Measurements from ENCODE around the gene TMEM233. TPM values are rescaled to one million over a fixed set of nuclear protein-coding genes. Genes with fewer than 3 reads are reported as not detected.

Gene TMEM233
- polyA plus RNA-seq, 1 of the 3 experiments (the other 2 are of a cell fraction), result 2.6 TPM

GRCh38 chr12:119589097-119589496 is 4.5 kb upstream of the TMEM233 start:
- Histone ChIP-seq H4K20me1 (ENCODE audit: insufficient read depth) (no peaks in the 10 kb centered on the region), H3K9me2 (no peaks in the 10 kb centered on the region), H3K4me1 (ENCODE audit: control insufficient read depth in 1 of 2, insufficient read depth in 2 of 2, low read depth in 1 of 2, low read length in 1 of 2) (peaks cover 5 to 25% of the 10 kb centered on the region in 2 experiments; a peak in 2 of 4 replicates), H3F3A (replicated peaks; ENCODE audit: insufficient read depth) (peaks cover 14% of the 10 kb centered on the region), H3K36me3 (replicated peaks in 1 of 2; ENCODE audit: control insufficient read depth in 1 of 2, insufficient read depth in 2 of 2, low read length in 1 of 2) (no peaks in the 10 kb centered on the region), H3K27me3 (ENCODE audit: insufficient read depth) (no peaks in the 10 kb centered on the region), H3K27ac (ENCODE audit: low read depth in 2 of 2, low read length in 1 of 2) (no peak overlapping the region), H2AFZ (ENCODE audit: low read depth) (no peak overlapping the region), H3K9ac (no peak overlapping the region), H3K4me3 (ENCODE audit: low read depth in 2 of 2, low read length in 1 of 2) (no peak overlapping the region), H3K9me3 (no peaks in the 10 kb centered on the region), H3K79me2 (ENCODE audit: insufficient read depth) (no peaks in the 10 kb centered on the region), H3K4me2 (no peak overlapping the region)
- TF ChIP-seq NFIC (IDR thresholded peaks at IDR 0.05; ENCODE audit: borderline replicate concordance) (no peak), RCOR1 (IDR thresholded peaks at IDR 0.05; ENCODE audit: low read length) (no peak), TAF1 (IDR thresholded peaks at IDR 0.05; ENCODE audit: borderline replicate concordance, low read depth, low read length) (no peak), MAX (IDR thresholded peaks at IDR 0.05; ENCODE audit: low read depth) (no peak), IRF3 (IDR thresholded peaks at IDR 0.05; ENCODE audit: low read depth, low read length) (no peak), GATA2 (CRISPR knock-in tag; IDR thresholded peaks at IDR 0.05) (no peak), CTCF (IDR thresholded peaks at IDR 0.05) (no peak)
- WGBS (ENCODE audit: low lambda C conversion rate), result 37% methylated on average over 1 of the region's 1 CpG
- ChIA-PET POLR2A (no interaction called here), CTCF (no interaction called here)
- no peak for DNase-seq

- TF ChIP-seq RAD21 (IDR thresholded peaks at IDR 0.05; ENCODE audit: low read length), result no peak
- no peak for TF ChIP-seq RXRA (IDR thresholded peaks at IDR 0.05; ENCODE audit: borderline replicate concordance, low read depth)
- TF ChIP-seq EZH2phosphoT487 (IDR thresholded peaks at IDR 0.05; ENCODE audit: borderline replicate concordance, low read depth), result no peak
- no peak for TF ChIP-seq TAF1 (IDR thresholded peaks at IDR 0.05; ENCODE audit: borderline replicate concordance, low read depth, low read length)
- TF ChIP-seq RFX5 (IDR thresholded peaks at IDR 0.05; ENCODE audit: low read length), result no peak
- no peak for TF ChIP-seq CHD2 (IDR thresholded peaks at IDR 0.05; ENCODE audit: low read length, partially characterized antibody)
- TF ChIP-seq FOXJ3 (CRISPR knock-in tag; IDR thresholded peaks at IDR 0.05), result no peak
- no peak for TF ChIP-seq GABPA (IDR thresholded peaks at IDR 0.05; ENCODE audit: low read depth)
- TF ChIP-seq CTCF (IDR thresholded peaks at IDR 0.05), result no peak
- no peak for TF ChIP-seq SIN3A (IDR thresholded peaks at IDR 0.05; ENCODE audit: borderline replicate concordance, low read depth, low read length)
- TF ChIP-seq RCOR1 (IDR thresholded peaks at IDR 0.05; ENCODE audit: low read length), result no peak
- no peak for TF ChIP-seq FOSL2 (IDR thresholded peaks at IDR 0.05; ENCODE audit: borderline replicate concordance, low read depth)
- no peak for TF ChIP-seq MEF2A (IDR thresholded peaks at IDR 0.05; ENCODE audit: borderline replicate concordance, low read depth)
- TF ChIP-seq JUND (IDR thresholded peaks at IDR 0.05), result no peak
- no peak for TF ChIP-seq USF2 (IDR thresholded peaks at IDR 0.05; ENCODE audit: borderline replicate concordance, low read depth, low read length)
- Histone ChIP-seq H3K9me2 (no peaks in the 10 kb centered on the region), H3K4me1 (ENCODE audit: control insufficient read depth in 1 of 2, insufficient read depth in 2 of 2, low read depth in 1 of 2, low read length in 1 of 2) (peaks cover 6 to 25% of the 10 kb centered on the region in 2 experiments; a peak in 2 of 4 replicates), H3K9me3 (no peaks in the 10 kb centered on the region), H3K27me3 (ENCODE audit: insufficient read depth) (no peaks in the 10 kb centered on the region), H2AFZ (ENCODE audit: low read depth) (no peak overlapping the region), H3K79me2 (ENCODE audit: insufficient read depth) (no peaks in the 10 kb centered on the region), H4K20me1 (ENCODE audit: insufficient read depth) (no peaks in the 10 kb centered on the region), H3K27ac (ENCODE audit: low read depth in 2 of 2, low read length in 1 of 2) (no peak overlapping the region), H3K4me2 (no peak overlapping the region), H3K36me3 (replicated peaks in 1 of 2; ENCODE audit: control insufficient read depth in 1 of 2, insufficient read depth in 2 of 2, low read length in 1 of 2) (no peaks in the 10 kb centered on the region), H3F3A (replicated peaks; ENCODE audit: insufficient read depth) (peaks cover 14% of the 10 kb centered on the region), H3K4me3 (ENCODE audit: low read depth in 2 of 2, low read length in 1 of 2) (no peak overlapping the region), H3K9ac (no peak overlapping the region)
- CTCF ChIA-PET, result interaction anchor here (0.6 kb wide), 1 partner anchor 110 kb away, joined by 3 read pairs; no protein-coding TSS in a partner anchor
- WGBS (ENCODE audit: low lambda C conversion rate), result 71% methylated on average over 4 of the region's 4 CpGs
- POLR2A ChIA-PET, result no interaction called here
- no peak for DNase-seq
Measured at GRCh38 chr12:119589634-119590033, 3.9 kb upstream of the TMEM233 start.
